Measurements from ENCODE around the gene EPAS1. TPM values are rescaled to one million over a fixed set of nuclear protein-coding genes. Genes with fewer than 3 reads are reported as not detected.

Gene EPAS1
- total RNA-seq, 1 donor from 2014 or later, result not detected

GRCh38 chr2:46416280-46416679, 119.1 kb downstream of the EPAS1 start:
- Mint-ChIP-seq H3K27me3 (ENCODE audit: unreplicated experiment) (no peaks in the 10 kb centered on the region), H3K4me1 (ENCODE audit: low read depth, unreplicated experiment) (no peaks in the 10 kb centered on the region), H3K36me3 (ENCODE audit: unreplicated experiment) (peaks cover 11% of the 10 kb centered on the region), H3K9me3 (ENCODE audit: unreplicated experiment) (peaks cover 12% of the 10 kb centered on the region), H3K4me3 (ENCODE audit: unreplicated experiment) (no peak overlapping the region), H3K27ac (ENCODE audit: unreplicated experiment) (no peak overlapping the region)
- DNase-seq, result no peak
- TF ChIP-seq CTCF (IDR thresholded peaks at IDR 0.05; ENCODE audit: partially characterized antibody, unreplicated experiment), result no peak

- H3K36me3 Mint-ChIP-seq (ENCODE audit: unreplicated experiment), result peaks cover 11% of the 10 kb centered on the region
- no peak for DNase-seq
- H3K4me1 Mint-ChIP-seq (ENCODE audit: low read depth, unreplicated experiment), result no peaks in the 10 kb centered on the region
- no peak overlapping the region for H3K4me3 Mint-ChIP-seq (ENCODE audit: unreplicated experiment)
- no peak for TF ChIP-seq CTCF (IDR thresholded peaks at IDR 0.05; ENCODE audit: partially characterized antibody, unreplicated experiment)
- H3K27me3 Mint-ChIP-seq (ENCODE audit: unreplicated experiment), result no peaks in the 10 kb centered on the region
- H3K9me3 Mint-ChIP-seq (ENCODE audit: unreplicated experiment), result peaks cover 12% of the 10 kb centered on the region
- no peak overlapping the region for H3K27ac Mint-ChIP-seq (ENCODE audit: unreplicated experiment)
These were observed 119.7 kb downstream of the EPAS1 start for GRCh38 chr2:46416739-46417403.

- H3K36me3 Mint-ChIP-seq (ENCODE audit: unreplicated experiment), result peaks cover 11% of the 10 kb centered on the region
- H3K27me3 Mint-ChIP-seq (ENCODE audit: unreplicated experiment), result no peaks in the 10 kb centered on the region
- no peak overlapping the region for H3K27ac Mint-ChIP-seq (ENCODE audit: unreplicated experiment)
- peaks cover 12% of the 10 kb centered on the region for H3K9me3 Mint-ChIP-seq (ENCODE audit: unreplicated experiment)
- no peak overlapping the region for H3K4me3 Mint-ChIP-seq (ENCODE audit: unreplicated experiment)
- no peak for TF ChIP-seq CTCF (IDR thresholded peaks at IDR 0.05; ENCODE audit: partially characterized antibody, unreplicated experiment)
- no peak for DNase-seq
- H3K4me1 Mint-ChIP-seq (ENCODE audit: low read depth, unreplicated experiment), result no peaks in the 10 kb centered on the region
These were observed 123.7 kb downstream of the EPAS1 start for GRCh38 chr2:46420945-46421344.

GRCh38 chr2:46421361-46421760, 124.2 kb downstream of the EPAS1 start:
- Mint-ChIP-seq H3K4me1 (ENCODE audit: low read depth, unreplicated experiment) (no peaks in the 10 kb centered on the region), H3K27me3 (ENCODE audit: unreplicated experiment) (no peaks in the 10 kb centered on the region), H3K27ac (ENCODE audit: unreplicated experiment) (no peak overlapping the region), H3K9me3 (ENCODE audit: unreplicated experiment) (peaks cover 11% of the 10 kb centered on the region), H3K36me3 (ENCODE audit: unreplicated experiment) (peaks cover 11% of the 10 kb centered on the region), H3K4me3 (ENCODE audit: unreplicated experiment) (no peak overlapping the region)
- no peak for DNase-seq
- no peak for TF ChIP-seq CTCF (IDR thresholded peaks at IDR 0.05; ENCODE audit: partially characterized antibody, unreplicated experiment)

- DNase-seq, result no peak
- H3K9me3 Mint-ChIP-seq (ENCODE audit: unreplicated experiment), result peaks cover 6% of the 10 kb centered on the region
- H3K4me1 Mint-ChIP-seq (ENCODE audit: low read depth, unreplicated experiment), result no peaks in the 10 kb centered on the region
- no peak for TF ChIP-seq CTCF (IDR thresholded peaks at IDR 0.05; ENCODE audit: partially characterized antibody, unreplicated experiment)
- no peak overlapping the region for H3K27ac Mint-ChIP-seq (ENCODE audit: unreplicated experiment)
- H3K36me3 Mint-ChIP-seq (ENCODE audit: unreplicated experiment), result peaks cover 6% of the 10 kb centered on the region
- H3K27me3 Mint-ChIP-seq (ENCODE audit: unreplicated experiment), result no peaks in the 10 kb centered on the region
- no peak overlapping the region for H3K4me3 Mint-ChIP-seq (ENCODE audit: unreplicated experiment)
These were observed 125.6 kb downstream of the EPAS1 start for GRCh38 chr2:46422717-46423394.

Data from glutamatergic neuron (in vitro differentiated cells).